SU-DHL-6 (cell line): Measurements from ENCODE around the gene SHISA5.

Experiments
- CTCF ChIP-seq: fragments of 200-600 bp; sonication (generic); IDR thresholded peaks from one replicate; pipeline ENCODE4 v1.5.1; 2017; ENCODE audit warnings: antibody characterized with exemption, mild to moderate bottlenecking, low read length, moderate library complexity; ENCODE audit not compliant: insufficient read depth, poor library complexity, severe bottlenecking
- EZH2phosphoT487 ChIP-seq: fragments of 200-600 bp; sonication (generic), shearing (Covaris generic); conservative IDR thresholded peaks from 2 replicates; pipeline ENCODE4 v1.6.1; 2018; ENCODE audit warnings: mild to moderate bottlenecking, antibody characterized with exemption, low read length, moderate library complexity, mixed read lengths

- TF ChIP-seq CTCF (no peak), EZH2phosphoT487 (no peak)
Measured at GRCh38 chr3:48423883-48424695, 79.9 kb downstream of the SHISA5 start.
